DOHH2 (cell line): ENCODE data around the gene ARID3C.
"Not testable (repeated sequence)": the region's sequence is repeated elsewhere in the genome, so short reads cannot be mapped to it uniquely, and the experiment has no call there.

ENCODE experiments used
- H3F3A ChIP-seq: fragments of 200-600 bp; sonication (generic), shearing (Covaris generic); 2 replicates; pipeline ENCODE4 v1.6.0; 2016; ENCODE audit warnings: antibody characterized with exemption, mild to moderate bottlenecking; ENCODE audit not compliant: control insufficient read depth, insufficient read depth
- H3K27ac ChIP-seq: fragments of 200-600 bp; sonication (generic); 2 replicates; pipeline ENCODE4 v1.5.1; 2014; ENCODE audit warnings: low read depth, mild to moderate bottlenecking, low read length, moderate library complexity
- H3K27me3 ChIP-seq: fragments of 200-600 bp; sonication (generic); 2 replicates; pipeline ENCODE4 v1.6.1; 2014; ENCODE audit warnings: mild to moderate bottlenecking, low read length, mixed read lengths; ENCODE audit not compliant: control insufficient read depth
- H3K36me3 ChIP-seq: fragments of 200-600 bp; sonication (generic); 2 replicates; pipeline ENCODE4 v1.6.1; 2014; ENCODE audit warnings: mild to moderate bottlenecking, low read length, moderate library complexity, mixed read lengths; ENCODE audit not compliant: control insufficient read depth
- H3K4me1 ChIP-seq: fragments of 200-600 bp; sonication (generic); 2 replicates; pipeline ENCODE4 v1.6.1; 2014; ENCODE audit warnings: mild to moderate bottlenecking, low read length, mixed read lengths; ENCODE audit not compliant: control insufficient read depth
- H3K4me2 ChIP-seq: fragments of 200-600 bp; sonication (generic); 2 replicates; pipeline ENCODE4 v1.6.0; 2014; ENCODE audit warnings: mild to moderate bottlenecking, low read length, moderate library complexity
- H3K4me3 ChIP-seq: fragments of 200-600 bp; sonication (generic); 2 replicates; pipeline ENCODE4 v1.5.1; 2014; ENCODE audit warnings: mild to moderate bottlenecking, low read length, mixed read lengths
- H3K79me2 ChIP-seq: fragments of 200-600 bp; sonication (generic); 2 replicates; pipeline ENCODE4 v1.6.1; 2014; ENCODE audit warnings: mild to moderate bottlenecking, low read length, mixed read lengths; ENCODE audit not compliant: control insufficient read depth
- H3K9me2 ChIP-seq: fragments of 200-600 bp; sonication (generic); replicated peaks from 2 replicates; pipeline ENCODE4 v1.6.1; 2014; ENCODE audit warnings: mild to moderate bottlenecking, low read length, mixed read lengths; ENCODE audit not compliant: control insufficient read depth
- H3K9me3 ChIP-seq: fragments of 200-600 bp; sonication (generic); 2 replicates; pipeline ENCODE4 v1.6.1; 2014; ENCODE audit warnings: antibody characterized with exemption, low read length, mixed read lengths; ENCODE audit not compliant: control insufficient read depth, insufficient read depth
- H4K20me1 ChIP-seq: fragments of 200-600 bp; sonication (generic); 2 replicates; pipeline ENCODE4 v1.6.0; 2014; ENCODE audit warnings: low read depth, mild to moderate bottlenecking, antibody characterized with exemption, low read length, moderate library complexity; ENCODE audit not compliant: control insufficient read depth, insufficient read depth
- EZH2phosphoT487 ChIP-seq: fragments of 200-600 bp; sonication (generic); IDR thresholded peaks from 2 replicates; pipeline ENCODE4 v1.6.1; 2017; ENCODE audit warnings: borderline replicate concordance, mild to moderate bottlenecking, antibody characterized with exemption, low read length, moderate library complexity, mixed read lengths
- TF ChIP-seq, protein P1 (sequence below): fragments of 200-600 bp; sonication (generic); IDR thresholded peaks from one replicate; pipeline ENCODE4 v1.5.1; 2014; ENCODE audit warnings: antibody characterized with exemption, mild to moderate bottlenecking, low read depth, low read length; ENCODE audit not compliant: poor library complexity, severe bottlenecking

The ARID3C gene

DNA sequence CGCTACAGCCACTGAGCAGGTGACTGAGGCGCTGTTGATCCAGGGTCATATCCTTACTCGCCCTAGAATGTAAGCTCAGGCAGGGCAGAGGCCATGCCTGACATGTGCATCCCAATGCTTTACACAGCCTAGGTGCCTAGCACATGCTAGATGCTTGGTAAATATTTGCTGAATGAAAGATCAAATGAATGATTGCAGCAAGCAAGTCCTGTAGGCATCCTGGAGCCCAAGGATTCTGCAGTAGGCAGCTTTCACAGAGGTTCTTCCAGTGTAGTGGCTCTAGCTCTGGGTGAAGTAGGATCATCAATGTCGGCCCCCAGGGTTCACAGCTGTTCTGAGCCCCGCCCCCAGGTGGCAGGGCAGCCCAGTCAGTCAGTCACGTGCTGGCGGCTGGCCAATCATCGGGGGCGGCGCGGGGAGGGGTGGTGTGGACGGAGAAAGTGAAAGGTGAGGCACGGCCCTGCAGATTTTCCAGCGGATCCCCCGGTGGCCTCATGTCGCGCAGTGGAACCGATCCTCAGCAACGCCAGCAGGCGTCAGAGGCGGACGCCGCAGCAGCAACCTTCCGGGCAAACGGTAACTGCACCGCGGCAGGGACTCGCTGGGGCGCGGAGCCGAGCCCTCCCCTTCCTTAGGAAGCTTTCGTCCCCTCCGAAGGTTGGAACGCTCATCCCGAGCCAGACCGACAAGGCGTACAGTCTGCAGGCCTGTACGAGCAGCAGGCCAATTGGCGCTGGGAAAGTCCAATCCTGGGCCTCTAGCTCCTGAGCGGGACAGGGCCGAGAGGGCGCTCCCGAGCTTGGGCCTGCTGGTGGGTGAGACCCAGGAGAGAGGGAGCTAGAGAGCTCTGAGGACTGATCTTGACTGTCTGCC lies 17.6 kb upstream of the ARID3C start, which contains the start of gene GALT:
Gene GALT, plus strand, starts transcription at position 465 of the 873 bp plus-strand sequence. Its CDS starts 30 bp downstream, at position 495.
- TF ChIP-seq, protein P1, sequence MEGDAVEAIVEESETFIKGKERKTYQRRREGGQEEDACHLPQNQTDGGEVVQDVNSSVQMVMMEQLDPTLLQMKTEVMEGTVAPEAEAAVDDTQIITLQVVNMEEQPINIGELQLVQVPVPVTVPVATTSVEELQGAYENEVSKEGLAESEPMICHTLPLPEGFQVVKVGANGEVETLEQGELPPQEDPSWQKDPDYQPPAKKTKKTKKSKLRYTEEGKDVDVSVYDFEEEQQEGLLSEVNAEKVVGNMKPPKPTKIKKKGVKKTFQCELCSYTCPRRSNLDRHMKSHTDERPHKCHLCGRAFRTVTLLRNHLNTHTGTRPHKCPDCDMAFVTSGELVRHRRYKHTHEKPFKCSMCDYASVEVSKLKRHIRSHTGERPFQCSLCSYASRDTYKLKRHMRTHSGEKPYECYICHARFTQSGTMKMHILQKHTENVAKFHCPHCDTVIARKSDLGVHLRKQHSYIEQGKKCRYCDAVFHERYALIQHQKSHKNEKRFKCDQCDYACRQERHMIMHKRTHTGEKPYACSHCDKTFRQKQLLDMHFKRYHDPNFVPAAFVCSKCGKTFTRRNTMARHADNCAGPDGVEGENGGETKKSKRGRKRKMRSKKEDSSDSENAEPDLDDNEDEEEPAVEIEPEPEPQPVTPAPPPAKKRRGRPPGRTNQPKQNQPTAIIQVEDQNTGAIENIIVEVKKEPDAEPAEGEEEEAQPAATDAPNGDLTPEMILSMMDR, result peak; percentile 83
- TF ChIP-seq EZH2phosphoT487, result no peak
- H3K4me2 ChIP-seq, result peak within 1 kb of the TSS; percentile 88
- H3K27ac ChIP-seq, result peak within 1 kb of the TSS; percentile 23
- H3K9me2 ChIP-seq, result no peaks in the 10 kb centered on the region
- no peaks in the 10 kb centered on the region for H4K20me1 ChIP-seq
- H3F3A ChIP-seq, result no peaks in the 10 kb centered on the region
- peaks cover 14% of the 10 kb centered on the region for H3K4me1 ChIP-seq
- peak within 1 kb of the TSS; percentile 87 for H3K4me3 ChIP-seq
- peaks cover 8% of the 10 kb centered on the region; the same call in 1 of the 2 replicates for H3K36me3 ChIP-seq
- H3K79me2 ChIP-seq, result peaks cover 5% of the 10 kb centered on the region
- H3K9me3 ChIP-seq, result no peaks in the 10 kb centered on the region
- no peaks in the 10 kb centered on the region for H3K27me3 ChIP-seq

DNA sequence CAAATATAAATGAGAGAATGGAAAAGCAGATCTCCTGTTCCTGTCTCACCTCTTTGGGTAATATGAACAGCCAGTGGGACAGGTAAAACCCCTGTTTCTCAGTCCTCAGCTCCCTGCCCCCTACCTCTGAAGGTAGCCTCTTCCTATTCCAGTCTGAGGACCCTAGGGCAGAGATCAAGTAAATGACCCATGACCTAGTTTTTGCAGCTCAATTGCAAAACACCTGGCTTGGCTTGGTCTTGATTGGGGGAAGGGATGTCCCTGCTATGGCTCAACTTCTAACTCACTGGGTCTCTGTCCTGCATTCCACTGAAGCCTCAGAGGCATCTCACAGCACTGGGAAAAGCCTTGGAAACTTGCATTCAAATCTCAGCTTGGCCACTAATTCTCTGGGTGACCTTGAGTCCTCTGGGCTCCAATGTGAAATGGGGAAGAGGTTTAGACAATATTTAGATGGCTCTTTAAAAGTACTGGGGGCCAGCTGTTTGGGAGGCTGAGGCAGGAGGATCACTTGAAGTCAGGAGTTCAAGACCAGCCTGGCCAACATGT lies 16.0 kb upstream of the ARID3C start:
- Histone ChIP-seq H3K4me3 (no peak overlapping the region), H3K9me3 (no peaks in the 10 kb centered on the region), H3K27me3 (no peaks in the 10 kb centered on the region), H3K27ac (no peak overlapping the region), H3K9me2 (no peaks in the 10 kb centered on the region), H4K20me1 (no peaks in the 10 kb centered on the region), H3K36me3 (peaks cover 8% of the 10 kb centered on the region; the same call in 1 of the 2 replicates), H3F3A (no peaks in the 10 kb centered on the region), H3K4me1 (peaks cover 14% of the 10 kb centered on the region), H3K4me2 (no peak overlapping the region), H3K79me2 (peaks cover 5% of the 10 kb centered on the region)
- TF ChIP-seq, protein P1, result no peak
- no peak for TF ChIP-seq EZH2phosphoT487

DNA sequence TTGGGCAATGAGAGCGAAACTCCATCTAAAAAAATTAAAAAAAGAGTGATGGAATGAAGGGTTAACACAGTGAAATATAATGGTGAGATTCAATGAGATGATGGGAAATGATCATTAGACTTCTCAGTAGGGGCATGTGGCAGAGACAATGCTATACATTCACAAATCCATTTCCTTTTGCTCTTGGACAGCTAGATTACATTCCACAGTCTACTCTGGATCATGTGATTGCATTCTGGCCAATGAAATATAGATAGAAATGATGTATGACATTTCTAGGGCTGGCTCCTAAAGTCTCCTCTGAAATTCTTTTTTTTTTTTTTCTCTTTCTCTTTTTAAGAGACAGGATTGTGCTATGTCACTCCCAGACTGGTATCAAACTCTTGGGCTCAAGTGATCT lies 13.8 kb upstream of the ARID3C start:
- H3K79me2 ChIP-seq, result peaks cover 5% of the 10 kb centered on the region
- H3K27ac ChIP-seq, result no peak overlapping the region

DNA sequence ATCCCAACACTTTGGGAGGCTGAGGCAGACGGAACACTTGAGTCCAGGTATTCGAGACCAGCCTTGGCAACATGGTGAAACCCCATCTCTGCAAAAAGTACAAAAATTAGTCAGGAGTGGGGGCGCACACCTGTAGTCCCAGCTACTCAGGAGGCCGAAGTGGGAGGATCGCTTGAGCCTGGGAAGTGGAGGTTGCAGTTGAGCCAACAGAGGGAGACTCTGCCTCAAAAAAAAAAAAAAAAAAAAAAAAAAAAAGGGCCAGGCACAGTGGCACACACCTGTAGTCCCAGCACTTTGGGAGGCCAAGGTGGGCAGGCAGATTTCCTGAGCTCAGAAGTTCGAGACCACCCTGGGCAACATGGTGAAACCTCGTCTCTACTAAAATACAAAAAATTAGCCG lies 10.5 kb upstream of the ARID3C start:
- H3K9me3 ChIP-seq, H4K20me1 ChIP-seq, H3K9me2 ChIP-seq, H3K27me3 ChIP-seq, H3K27ac ChIP-seq, H3F3A ChIP-seq, H3K4me3 ChIP-seq, H3K4me2 ChIP-seq: not testable (repeated sequence)
- peaks cover 23% of the 10 kb centered on the region for H3K4me1 ChIP-seq
- peaks cover 15% of the 10 kb centered on the region; the same call in 1 of the 2 replicates for H3K36me3 ChIP-seq
- peaks cover 22% of the 10 kb centered on the region for H3K79me2 ChIP-seq

More for the DNA sequence above, 13.8 kb upstream of the ARID3C start:
- Histone ChIP-seq H3K4me1 (peaks cover 24% of the 10 kb centered on the region), H3K4me2 (no peak overlapping the region), H4K20me1 (no peaks in the 10 kb centered on the region), H3K36me3 (no peaks in the 10 kb centered on the region), H3K9me2 (no peaks in the 10 kb centered on the region), H3K4me3 (no peak overlapping the region), H3K27me3 (no peaks in the 10 kb centered on the region), H3K9me3 (no peaks in the 10 kb centered on the region), H3F3A (no peaks in the 10 kb centered on the region)
- TF ChIP-seq, protein P1, result no peak
- TF ChIP-seq EZH2phosphoT487, result no peak
